H1 (cell line): Measurements from ENCODE around the gene BRCA2. TPM values are rescaled to one million over a fixed set of nuclear protein-coding genes. Genes with fewer than 3 reads are reported as not detected.

Source experiments
- CTCF ChIA-PET: fragments of 300-600 bp; sonication (Branson Sonifier 250); formaldehyde crosslinking; loops from one replicate; lab custom pipeline; 2021; ENCODE audit not compliant: partially characterized antibody; lab: Charles Lee
- POLR2A ChIA-PET: fragments of 300-600 bp; sonication (Branson Sonifier 250); formaldehyde crosslinking; loops from one replicate; lab custom pipeline; 2021; ENCODE audit warnings: inconsistent platforms; ENCODE audit not compliant: partially characterized antibody; lab: Charles Lee
- DNase-seq, 2 experiments: peaks; one replicate each; pipeline versions ENCODE4 v3.0.0 to v3.0.0-alpha.2; 2010 to 2022; ENCODE audit warnings: low spot score in 2 of 2, low read depth in 1 of 2, mixed read lengths in 1 of 2
- FAIRE-seq: peaks from 2 replicates; lab custom pipeline; 2011; peaks lifted over from hg19 to GRCh38; lab: Jason Lieb, UNC
- H2AFZ ChIP-seq: 2 replicates; pipeline ENCODE4 v1.8.1; 2012; ENCODE audit warnings: low read length, inconsistent platforms
- H2AK5ac ChIP-seq: 2 replicates; pipeline ENCODE4 v1.6.1; 2013; ENCODE audit warnings: low read depth, low read length
- H2BK120ac ChIP-seq: replicated peaks from 2 replicates; pipeline ENCODE3; 2013; ENCODE audit warnings: low read depth, low read length, inconsistent platforms
- H2BK12ac ChIP-seq: 2 replicates; pipeline ENCODE4 v1.6.1; 2013; ENCODE audit warnings: low read depth, low read length
- H2BK15ac ChIP-seq: 2 replicates; pipeline ENCODE4 v1.6.1; 2013; ENCODE audit warnings: low read length
- H2BK20ac ChIP-seq: 2 replicates; pipeline ENCODE4 v1.6.1; 2013; ENCODE audit warnings: low read length
- H2BK5ac ChIP-seq: 2 replicates; pipeline ENCODE4 v1.6.1; 2013; ENCODE audit warnings: low read depth, low read length
- H3K14ac ChIP-seq: 2 replicates; pipeline ENCODE4 v1.6.1; 2013; ENCODE audit warnings: inconsistent platforms; ENCODE audit not compliant: insufficient read length
- H3K18ac ChIP-seq: 2 replicates; pipeline ENCODE4 v1.6.1; 2013; ENCODE audit warnings: low read length; ENCODE audit errors: extremely low read depth
- H3K23ac ChIP-seq: 2 replicates; pipeline ENCODE4 v1.6.1; 2013; ENCODE audit warnings: inconsistent platforms; ENCODE audit not compliant: insufficient read length
- H3K23me2 ChIP-seq: 2 replicates; pipeline ENCODE4 v1.6.1; 2013; ENCODE audit warnings: low read depth, low read length
- H3K27ac ChIP-seq: 2 replicates; pipeline ENCODE4 v1.6.1; 2011; ENCODE audit warnings: low read depth, low read length, inconsistent platforms
- H3K27me3 ChIP-seq, 4 experiments: replicated peaks in 1 of 4; 1 replicate in 1 of 4; 2 replicates in 3 of 4; pipeline versions ENCODE4 v1.6.1 to v1.8.1; 2011 to 2013; ENCODE audit warnings: low read length in 3 of 4, mild to moderate bottlenecking in 3 of 4, inconsistent platforms in 2 of 4, mixed read lengths in 2 of 4, moderate library complexity in 1 of 4; ENCODE audit not compliant: control insufficient read depth in 3 of 4, insufficient read depth in 3 of 4; ENCODE audit errors: extremely low read depth in 1 of 4
- H3K36me3 ChIP-seq, 4 experiments: 2 replicates each; pipeline versions ENCODE4 v1.6.1 to v1.8.1; 2011 to 2013; ENCODE audit warnings: mild to moderate bottlenecking in 4 of 4, low read length in 3 of 4, moderate library complexity in 2 of 4, control low read depth in 1 of 4, inconsistent platforms in 1 of 4; ENCODE audit not compliant: insufficient read depth in 4 of 4, control insufficient read depth in 2 of 4
- H3K4ac ChIP-seq: replicated peaks from 2 replicates; pipeline ENCODE3; 2013; ENCODE audit warnings: low read length, low read depth, mixed read lengths, inconsistent platforms; ENCODE audit not compliant: insufficient read length
- H3K4me1 ChIP-seq, 4 experiments: replicated peaks in 1 of 4; 1 replicate in 1 of 4; 2 replicates in 3 of 4; pipeline versions ENCODE4 v1.6.1 to v1.8.1; 2011 to 2013; ENCODE audit warnings: low read length in 3 of 4, inconsistent platforms in 2 of 4, mixed read lengths in 1 of 4; ENCODE audit not compliant: insufficient read depth in 4 of 4, control insufficient read depth in 3 of 4
- H3K4me2 ChIP-seq, 2 experiments: 2 replicates each; pipeline versions ENCODE4 v1.6.1 to v1.8.1; 2011 to 2013; ENCODE audit warnings: low read depth in 2 of 2, low read length in 2 of 2, control low read depth in 1 of 2, inconsistent platforms in 1 of 2, mild to moderate bottlenecking in 1 of 2; ENCODE audit not compliant: insufficient read depth in 1 of 2
- H3K4me3 ChIP-seq, 4 experiments: fragments of 200-600, 300-600 bp in 1 of 4; sonication (generic), shearing (Covaris generic), sonication (Bioruptor Twin) in 1 of 4; 2 replicates each; pipeline versions ENCODE4 v1.5.1 to v1.8.1; 2011 to 2016; ENCODE audit warnings: low read length in 4 of 4, low read depth in 3 of 4, control low read depth in 2 of 4, inconsistent platforms in 2 of 4, mild to moderate bottlenecking in 2 of 4, mixed read lengths in 1 of 4, moderate library complexity in 1 of 4; ENCODE audit not compliant: insufficient read depth in 2 of 4; ENCODE audit errors: extremely low read depth in 1 of 4
- H3K56ac ChIP-seq: replicated peaks from 2 replicates; pipeline ENCODE3; 2013; ENCODE audit warnings: low read depth, mild to moderate bottlenecking, mixed read lengths, low read length, inconsistent platforms; ENCODE audit not compliant: insufficient read length
- H3K79me1 ChIP-seq: 2 replicates; pipeline ENCODE4 v1.6.1; 2013; ENCODE audit warnings: low read depth, low read length, control low read depth
- H3K79me2 ChIP-seq, 2 experiments: 2 replicates each; pipeline versions ENCODE4 v1.6.1 to v1.8.1; 2012 to 2013; ENCODE audit warnings: low read length in 2 of 2, mild to moderate bottlenecking in 2 of 2, inconsistent platforms in 1 of 2; ENCODE audit not compliant: insufficient read depth in 2 of 2, control insufficient read depth in 1 of 2
- H3K9ac ChIP-seq, 4 experiments: replicated peaks in 1 of 4; 1 replicate in 1 of 4; 2 replicates in 3 of 4; pipeline versions ENCODE4 v1.6.1 to v1.8.1; 2011 to 2013; ENCODE audit warnings: low read depth in 3 of 4, low read length in 3 of 4, control low read depth in 2 of 4, mild to moderate bottlenecking in 2 of 4, moderate library complexity in 2 of 4, inconsistent platforms in 1 of 4; ENCODE audit errors: extremely low read depth in 1 of 4
- H3K9me3 ChIP-seq, 2 experiments: 2 replicates each; pipeline versions ENCODE4 v1.6.1 to v1.8.1; 2012 to 2013; ENCODE audit warnings: mild to moderate bottlenecking in 2 of 2, moderate library complexity in 2 of 2, control low read depth in 1 of 2, inconsistent platforms in 1 of 2, low read depth in 1 of 2, low read length in 1 of 2, mixed read lengths in 1 of 2; ENCODE audit not compliant: insufficient read depth in 2 of 2
- H4K20me1 ChIP-seq, 2 experiments: replicated peaks in 1 of 2; 2 replicates each; pipeline versions ENCODE3 to v1.8.1; 2011 to 2013; ENCODE audit warnings: inconsistent platforms in 2 of 2, low read length in 2 of 2, mild to moderate bottlenecking in 1 of 2; ENCODE audit not compliant: insufficient read depth in 2 of 2, control insufficient read depth in 1 of 2
- H4K5ac ChIP-seq: 2 replicates; pipeline ENCODE4 v1.6.1; 2013; ENCODE audit warnings: low read length, low read depth, mixed read lengths, inconsistent platforms; ENCODE audit not compliant: insufficient read length
- H4K8ac ChIP-seq: 2 replicates; pipeline ENCODE4 v1.8.0; 2013; ENCODE audit warnings: mild to moderate bottlenecking, moderate library complexity, low read length, inconsistent platforms; ENCODE audit not compliant: insufficient read depth; ENCODE audit errors: extremely low read depth
- H4K91ac ChIP-seq: replicated peaks from 2 replicates; pipeline ENCODE3; 2013; ENCODE audit warnings: low read length, mixed read lengths, inconsistent platforms; ENCODE audit not compliant: insufficient read length
- ASH2L ChIP-seq: fragments of 200-600, 300-600 bp; sonication (generic); IDR thresholded peaks from one replicate; pipeline ENCODE4 v1.7.1; 2017; ENCODE audit warnings: low read length
- CHD2 ChIP-seq: IDR thresholded peaks from 2 replicates; pipeline ENCODE4 v1.6.1; 2012; ENCODE audit warnings: low read length, improper control_type of control experiment
- CREB1 ChIP-seq: IDR thresholded peaks from 2 replicates; pipeline ENCODE4 v1.6.1; 2012; ENCODE audit warnings: inconsistent platforms
- CTBP2 ChIP-seq: IDR thresholded peaks from 2 replicates; pipeline ENCODE4 v1.7.0; 2011; ENCODE audit warnings: borderline replicate concordance, mild to moderate bottlenecking, moderate library complexity, mixed read lengths, low read length; ENCODE audit not compliant: insufficient read depth, insufficient read length
- HDAC6 ChIP-seq: IDR thresholded peaks from one replicate; pipeline ENCODE4 v1.7.1; 2012; ENCODE audit warnings: low read depth, mild to moderate bottlenecking, inconsistent platforms, low read length, moderate library complexity
- MAFK ChIP-seq: IDR thresholded peaks from 2 replicates; pipeline ENCODE4 v1.6.1; 2012; ENCODE audit warnings: low read depth, mild to moderate bottlenecking, improper control_type of control experiment, low read length
- NANOG ChIP-seq: IDR thresholded peaks from 2 replicates; pipeline ENCODE4 v1.6.1; 2011; ENCODE audit warnings: low read length, low read depth, mild to moderate bottlenecking, inconsistent platforms; ENCODE audit not compliant: insufficient read depth, poor library complexity, severe bottlenecking
- NRF1 ChIP-seq: IDR thresholded peaks from 2 replicates; pipeline ENCODE4 v1.6.1; 2011; ENCODE audit warnings: mild to moderate bottlenecking, low read depth, low read length, improper control_type of control experiment
- POLR2A ChIP-seq, 2 experiments: IDR thresholded peaks; 1 replicate in 1 of 2; 2 replicates in 1 of 2; pipeline ENCODE4 v1.6.1; 2011; ENCODE audit warnings: low read depth in 2 of 2, low read length in 2 of 2, mild to moderate bottlenecking in 2 of 2; ENCODE audit errors: control extremely low read depth in 1 of 2
- RBBP5 ChIP-seq: IDR thresholded peaks from 2 replicates; pipeline ENCODE4 v1.7.1; 2012; ENCODE audit warnings: low read depth, mild to moderate bottlenecking, inconsistent platforms, low read length, moderate library complexity, borderline replicate concordance
- RXRA ChIP-seq: IDR thresholded peaks from 2 replicates; pipeline ENCODE4 v1.6.1; 2011; ENCODE audit warnings: low read depth, mild to moderate bottlenecking, low read length, moderate library complexity; ENCODE audit not compliant: insufficient read depth
- SP1 ChIP-seq: IDR thresholded peaks from 2 replicates; pipeline ENCODE4 v1.6.1; 2011; ENCODE audit warnings: low read depth, low read length
- ZNF274 ChIP-seq: IDR thresholded peaks from 2 replicates; pipeline ENCODE4 v1.7.0; 2012; ENCODE audit warnings: low read length, borderline replicate concordance; ENCODE audit errors: extremely low read depth
- WGBS, 2 experiments: shearing (Covaris generic) in 1 of 2; methylation state at CpG; one replicate each; pipeline versions ENCODE4 v1.1.6 to v1.1.7; 2013 to 2015; ENCODE audit warnings: low lambda C conversion rate in 2 of 2, mixed read lengths in 2 of 2, inconsistent platforms in 1 of 2, low coverage in 1 of 2, missing lambda C conversion rate in 1 of 2; ENCODE audit not compliant: insufficient replicate concordance in 2 of 2, insufficient coverage in 1 of 2, insufficient read length in 1 of 2; ENCODE audit errors: extremely low coverage in 1 of 2, missing lambda C conversion rate in 1 of 2; 5-methylcytosine and 5-hydroxymethylcytosine counted together
- polyA plus RNA-seq, 7 experiments: library from polyadenylated mRNA; depleted of rRNA in 3 of 7; stranded (reverse) in 5 of 7; unstranded in 2 of 7; fragments of >200 nt in 5 of 7; fragments of 200-250 nt in 2 of 7; gene quantifications; 1 replicate in 5 of 7; 2 replicates in 1 of 7; 4 replicates in 1 of 7; pipeline versions ENCODE4 v1.2.1 to v1.2.3, GENCODE V29; 2011 to 2013; ENCODE audit warnings: missing spikeins in 2 of 7, mixed read lengths in 2 of 7
- total RNA-seq: library from RNA; stranded (reverse); fragmentation: NEBNext Ultra II Directional; extraction: Animal tissue kit (Norgen Biotek cat#: 25700); gene quantifications from 2 replicates; pipeline ENCODE4 v1.2.1, GENCODE V29; 2021

BRCA2 gene
- total and polyA plus RNA-seq, 2 of the 8 experiments (the other 6 are each of a cell fraction or from before 2014, with no cell fraction given): 4.2 to 24.9 TPM

DNA sequence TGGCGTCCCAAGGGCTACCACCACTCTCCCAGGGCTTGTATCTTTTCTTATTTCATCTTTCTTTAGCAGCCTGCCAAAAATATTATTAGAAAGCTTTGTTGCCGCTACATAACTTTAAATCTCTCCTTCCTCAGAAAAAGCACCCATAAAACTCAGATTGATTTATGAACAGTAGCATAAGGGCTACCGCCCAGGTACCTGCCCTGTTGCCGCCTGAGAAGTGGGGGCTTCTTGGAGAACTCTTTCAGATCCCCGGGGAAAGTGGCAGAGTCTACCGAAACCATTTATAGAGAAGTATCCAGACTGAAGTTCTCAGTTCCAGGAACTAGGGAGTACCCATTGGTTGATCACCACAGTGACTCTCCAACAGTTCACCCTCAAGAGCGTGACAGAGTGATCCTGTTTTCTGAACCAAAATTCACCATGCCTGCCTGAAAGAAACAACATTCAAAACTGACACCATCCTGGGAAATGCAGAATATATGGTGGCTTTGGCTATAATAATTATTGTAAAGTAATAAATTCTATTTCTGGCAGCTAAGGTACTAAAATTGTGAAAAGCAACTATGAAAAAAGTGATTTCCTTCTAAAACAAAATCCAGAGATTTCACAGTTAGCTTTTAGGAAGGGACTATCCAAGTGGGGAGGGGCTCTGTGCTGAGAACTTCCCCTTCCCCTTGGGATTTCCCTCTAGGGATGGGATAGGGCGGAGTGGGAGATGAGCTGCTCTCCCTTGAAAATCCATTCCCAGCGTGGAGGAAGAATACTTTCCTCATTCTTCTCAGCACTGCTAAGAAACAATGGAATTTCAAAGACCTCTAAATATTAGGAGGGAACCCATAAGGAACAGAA, 113.5 kb downstream of the BRCA2 start:
- CTCF ChIA-PET: interaction anchor here (0.6 to 1.9 kb wide), 6 partner anchors 14 to 375 kb away, joined by 3 to 8 read pairs (median 3); no protein-coding TSS in a partner anchor
- Histone ChIP-seq H3K18ac (no peak overlapping the region), H4K5ac (peak overlapping the region; percentile 10), H4K91ac (no peak overlapping the region), H2BK120ac (no peak overlapping the region), H3K9me3 (no peaks in the 10 kb centered on the region), H3K23ac (no peak overlapping the region), H2BK15ac (no peak overlapping the region), H3K4me1 (peaks cover 4% of the 10 kb centered on the region in 4 experiments; a peak in 5 of 7 replicates), H3K9ac (no peak overlapping the region), H2BK5ac (no peak overlapping the region), H3K79me1 (no peaks in the 10 kb centered on the region; the same call in 1 of the 2 replicates), H3K36me3 (no peaks in the 10 kb centered on the region), H3K4ac (no peak overlapping the region), H2BK12ac (no peak overlapping the region), H3K23me2 (peaks cover 5% of the 10 kb centered on the region; the same call in 1 of the 2 replicates), H3K27ac (no peak overlapping the region), H3K79me2 (no peaks in the 10 kb centered on the region), H2AK5ac (no peak overlapping the region), H3K14ac (no peak overlapping the region), H2BK20ac (no peak overlapping the region), H4K8ac (no peak overlapping the region), H3K4me3 (peak overlapping the region; percentile 61 to 84 (median 83); a peak in 6 of 8 replicates), H3K56ac (no peak overlapping the region), H2AFZ (peak overlapping the region; percentile 61; the same call in 1 of the 2 replicates), H3K4me2 (peak overlapping the region; percentile 77 to 94), H3K27me3 (peaks cover 0 to 10% (median 6%) of the 10 kb centered on the region in 4 experiments; a peak in 5 of 7 replicates), H4K20me1 (peaks cover 0 to 2% of the 10 kb centered on the region in 2 experiments)
- no peak for FAIRE-seq
- POLR2A ChIA-PET: interaction anchor here (0.9 to 2.2 kb wide), 3 partner anchors 19 to 110 kb away, joined by 5 to 6 read pairs (median 6); partner anchors contain the start of gene N4BP2L2
- WGBS, 2 experiments: 82% methylated on average over 9 of the region's 9 CpGs; no CpG with 5 or more reads in 1 of the 2 experiments
- no peak for DNase-seq
- no peak for TF ChIP-seq MAFK
- TF ChIP-seq SP1: no peak
- no peak for TF ChIP-seq CREB1
- TF ChIP-seq NANOG: no peak
- TF ChIP-seq RBBP5: no peak
- TF ChIP-seq ZNF274: no peak
- no peak for TF ChIP-seq CTBP2
- no peak for TF ChIP-seq ASH2L
- TF ChIP-seq HDAC6: no peak
- TF ChIP-seq POLR2A (IDR thresholded peaks at IDR 0.05; ENCODE audit: control extremely low read depth in 1 of 2, low read depth in 2 of 2, low read length in 2 of 2): no peak
- TF ChIP-seq NRF1: no peak
- no peak for TF ChIP-seq CHD2
- no peak for TF ChIP-seq RXRA
